Daoy (cell line): ENCODE measurements around the gene RRBP1. TPM values are rescaled to one million over a fixed set of nuclear protein-coding genes. Genes with fewer than 3 reads are reported as not detected.

Source experiments
- DNase-seq: peaks from one replicate; pipeline ENCODE4 v3.0.0-alpha.2; 2015; ENCODE audit warnings: low read depth
- total RNA-seq: library from RNA; depleted of rRNA; stranded (reverse); fragments of >200 nt; shearing (Covaris generic); gene quantifications from 2 replicates; pipeline ENCODE4 v1.2.3, GENCODE V29; 2014

Gene RRBP1
- total RNA-seq, 1 experiment from 2014 or later, result 93.3 TPM

DNA sequence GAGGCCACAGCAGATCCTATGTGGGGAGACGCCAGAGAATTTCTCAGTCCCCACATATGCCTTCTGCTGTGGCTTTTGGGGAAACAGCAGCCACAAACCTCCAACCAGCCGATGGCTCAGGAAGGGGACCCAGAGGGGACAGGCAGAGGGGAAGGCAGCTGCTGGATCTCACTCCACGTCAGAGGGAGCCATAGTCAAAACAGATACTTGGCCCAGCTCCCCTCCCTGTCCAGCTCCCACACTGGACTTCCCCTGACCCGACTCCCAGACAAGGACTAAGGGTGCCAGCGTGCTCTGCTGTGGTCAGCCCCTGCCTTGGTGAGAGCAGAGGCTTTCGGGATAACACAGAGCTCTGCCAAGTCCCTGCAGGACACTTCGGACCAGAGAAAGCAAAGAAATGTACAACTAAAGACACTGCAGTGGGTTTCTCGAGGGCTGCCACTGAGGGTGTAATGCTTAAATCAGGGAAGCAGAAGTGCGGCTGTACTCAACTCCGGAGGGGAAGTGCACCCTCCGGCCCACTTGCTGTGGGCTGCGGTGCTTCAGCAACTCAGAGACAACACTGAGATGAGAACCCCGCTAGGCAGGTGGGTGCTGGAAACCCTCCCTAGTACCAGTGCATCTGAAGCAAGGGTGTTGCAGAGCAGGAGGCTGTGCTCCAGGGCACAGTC lies 47.2 kb downstream of the RRBP1 start:
- DNase-seq, result no peak

DNA sequence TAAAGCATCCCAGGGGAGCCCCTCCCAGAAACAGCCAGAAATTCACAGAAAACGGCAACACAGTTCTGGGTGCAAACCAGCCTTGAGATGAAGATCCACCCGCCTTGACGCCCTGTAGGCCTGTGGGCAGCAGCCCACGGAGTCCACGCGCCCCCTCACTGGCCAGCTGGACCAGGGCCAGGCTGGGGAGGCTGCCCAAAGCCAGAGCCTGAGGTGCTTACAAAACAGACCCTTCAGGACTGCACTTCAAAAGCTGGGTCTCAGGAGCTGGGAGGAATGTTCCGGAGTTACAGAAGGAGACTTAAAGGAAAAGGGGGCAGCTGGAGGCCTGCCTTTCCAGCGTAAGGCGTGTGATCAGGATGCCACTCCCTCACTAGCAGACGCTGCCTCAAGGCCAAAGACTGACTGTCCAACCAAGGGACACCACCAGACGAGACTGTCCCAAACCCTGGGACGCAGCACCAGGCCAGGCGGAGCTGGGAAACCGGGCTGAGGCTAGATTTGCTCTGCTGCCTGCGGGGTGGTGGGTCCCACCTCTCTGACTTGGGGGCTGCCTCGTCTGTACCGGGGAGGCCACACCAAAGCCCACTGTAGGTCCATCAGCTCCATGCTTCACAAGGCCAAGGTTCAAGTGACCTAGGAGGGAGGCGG lies 48.1 kb downstream of the RRBP1 start:
- DNase-seq, result no peak

DNA sequence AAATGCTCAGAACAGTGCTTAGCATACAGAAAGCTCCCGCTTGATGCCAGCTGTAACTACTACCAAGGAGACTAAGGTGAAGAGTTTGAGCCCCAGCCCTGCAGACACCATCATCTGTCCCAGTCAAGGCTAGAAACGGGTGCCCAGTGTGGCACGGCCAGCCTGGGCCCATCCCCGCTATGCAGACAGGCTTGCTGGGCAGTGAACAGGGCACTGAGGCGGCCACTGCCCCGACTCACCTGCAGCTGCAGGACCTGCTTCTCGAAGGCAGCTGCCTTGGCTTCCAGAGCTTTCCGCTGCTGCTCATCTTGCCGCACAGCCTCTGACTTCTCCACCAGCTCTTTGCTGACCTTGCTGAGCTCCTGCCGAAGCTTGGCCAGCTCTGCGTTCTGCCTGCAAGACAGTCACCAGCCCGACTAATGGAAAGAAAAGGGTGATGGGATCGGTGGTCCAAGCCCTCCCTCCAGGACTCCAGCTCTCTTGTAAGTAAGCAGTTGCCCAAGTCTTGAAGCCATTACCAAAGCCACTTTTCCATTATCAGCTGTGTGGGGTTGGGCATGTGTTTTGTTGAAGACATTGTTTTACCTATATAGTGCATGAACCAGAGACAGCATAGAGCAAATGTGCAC lies 48.7 kb downstream of the RRBP1 start:
- DNase-seq, result no peak

DNA sequence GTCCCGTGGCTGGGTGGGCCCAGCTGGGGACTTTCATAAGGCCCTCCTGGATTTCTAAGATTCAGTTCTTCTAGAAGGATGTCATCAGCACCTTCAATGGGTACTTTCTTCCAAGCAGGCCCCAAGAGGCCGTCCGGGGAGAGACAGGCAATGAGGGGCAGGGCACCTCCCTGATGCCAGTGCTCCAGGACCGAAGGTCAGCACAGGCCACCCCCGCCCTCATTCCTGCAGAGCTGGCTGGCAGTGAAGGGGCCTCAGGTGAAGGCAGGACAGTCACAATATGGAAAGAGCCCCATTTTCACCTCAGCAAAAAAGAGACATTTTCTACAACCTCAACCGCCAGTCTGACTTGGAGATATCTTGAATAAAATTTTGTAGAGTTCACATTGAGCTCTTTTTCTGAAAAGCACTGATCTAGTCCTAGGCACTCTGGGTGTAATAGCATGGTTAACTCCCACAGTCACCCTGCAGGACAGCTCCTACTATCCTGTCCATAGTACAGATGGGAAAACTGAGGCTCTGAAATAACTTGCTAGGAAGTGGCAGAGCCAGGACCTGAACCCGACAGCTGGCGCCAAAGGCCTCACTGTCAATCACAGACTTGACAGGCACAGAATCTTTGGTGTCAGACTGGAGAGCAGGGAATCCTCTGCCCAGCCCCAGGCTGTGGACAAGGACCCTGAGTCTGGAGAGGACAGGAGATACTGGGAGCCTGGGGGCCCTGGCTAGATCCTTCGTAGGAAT lies 50.3 kb downstream of the RRBP1 start:
- no peak for DNase-seq

DNA sequence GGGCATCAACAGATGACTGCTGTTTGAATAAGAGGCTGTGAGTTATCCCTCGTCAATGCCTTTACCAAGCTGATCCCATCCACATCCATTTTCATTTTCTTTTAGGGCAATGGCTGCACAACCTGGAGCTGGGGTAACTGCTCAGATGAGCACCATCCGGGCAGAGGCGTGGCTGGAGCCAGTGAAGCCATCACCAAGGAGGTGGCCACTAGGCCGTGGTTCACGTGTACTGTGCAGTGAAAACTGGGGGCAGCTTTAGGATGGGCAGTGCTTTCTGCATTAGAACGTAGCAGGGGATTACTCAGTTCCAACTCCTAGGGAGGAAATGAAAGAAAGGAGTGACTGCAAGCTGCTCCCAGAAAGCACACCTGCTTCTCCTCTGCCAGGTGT lies 51.2 kb downstream of the RRBP1 start:
- no peak for DNase-seq

DNA sequence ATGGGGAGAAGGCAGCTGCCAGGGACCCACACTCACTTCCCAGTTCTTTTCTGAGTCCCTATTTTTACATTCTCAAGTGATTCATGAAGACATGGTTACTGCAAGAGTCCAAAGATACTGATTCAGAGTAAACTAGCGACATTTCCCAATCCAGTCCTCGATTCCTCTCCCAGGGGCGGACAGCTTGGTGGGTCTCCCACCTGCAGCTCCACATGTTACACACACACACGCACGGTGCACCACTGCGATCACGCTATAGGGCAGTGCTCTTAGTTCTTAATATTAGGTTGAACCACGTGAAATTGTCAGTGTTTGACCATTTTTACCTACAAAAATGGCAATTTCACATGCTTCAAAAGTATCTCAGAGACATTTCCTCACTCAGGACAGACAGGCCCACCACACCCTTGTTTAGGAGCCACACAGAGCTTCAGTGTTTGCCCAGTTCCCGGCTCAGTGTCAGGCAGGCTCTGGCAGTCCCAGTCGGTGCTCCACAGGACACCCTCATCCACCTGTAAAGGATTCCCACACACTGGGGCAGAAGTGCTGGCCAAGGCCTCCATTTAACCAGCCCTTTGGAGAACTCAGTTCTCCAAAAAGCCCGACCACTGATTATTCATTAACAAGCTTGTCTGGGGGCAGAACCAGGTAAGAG lies 51.8 kb downstream of the RRBP1 start:
- DNase-seq, result no peak

DNA sequence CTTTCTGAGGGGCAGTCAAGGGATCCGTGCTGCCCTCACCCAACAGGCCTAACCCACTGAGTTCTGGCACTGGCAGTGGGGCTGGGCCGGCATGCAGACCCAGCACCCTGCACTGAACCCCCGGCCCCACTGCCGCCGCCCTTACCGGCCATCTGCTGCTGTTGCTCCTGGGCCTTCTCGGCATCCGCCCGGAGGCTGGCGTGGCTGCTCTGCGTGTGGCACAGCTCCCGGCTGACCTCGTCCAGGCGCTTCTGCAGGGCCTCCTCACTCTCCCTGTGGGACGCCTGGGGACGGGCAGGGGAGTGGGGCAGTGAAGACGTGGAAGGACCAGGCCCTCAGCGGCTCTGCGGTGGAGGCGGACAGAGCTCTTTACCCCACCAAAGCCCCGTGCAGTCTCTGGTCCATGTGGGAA lies 52.4 kb downstream of the RRBP1 start:
- no peak for DNase-seq

DNA sequence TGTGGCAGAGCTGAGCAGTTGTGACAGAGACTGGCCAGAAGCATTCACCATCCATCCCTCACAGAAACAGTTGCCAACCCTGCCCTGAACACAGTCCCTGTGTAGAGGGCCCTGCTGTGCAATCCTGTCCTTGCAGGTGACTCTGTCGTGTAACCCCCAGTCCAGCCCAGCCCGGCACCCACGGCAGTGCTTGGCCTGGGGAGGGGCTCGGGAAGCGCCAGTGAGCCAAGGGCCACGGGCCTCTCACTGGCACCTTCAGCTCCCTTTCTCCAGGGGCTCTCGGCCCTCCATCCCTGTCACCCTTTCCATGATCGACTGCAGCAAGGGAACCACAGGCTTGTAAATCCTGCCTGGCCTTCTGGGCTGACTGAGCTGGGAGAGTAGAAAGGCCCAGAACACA lies 53.0 kb downstream of the RRBP1 start:
- DNase-seq, result no peak

DNA sequence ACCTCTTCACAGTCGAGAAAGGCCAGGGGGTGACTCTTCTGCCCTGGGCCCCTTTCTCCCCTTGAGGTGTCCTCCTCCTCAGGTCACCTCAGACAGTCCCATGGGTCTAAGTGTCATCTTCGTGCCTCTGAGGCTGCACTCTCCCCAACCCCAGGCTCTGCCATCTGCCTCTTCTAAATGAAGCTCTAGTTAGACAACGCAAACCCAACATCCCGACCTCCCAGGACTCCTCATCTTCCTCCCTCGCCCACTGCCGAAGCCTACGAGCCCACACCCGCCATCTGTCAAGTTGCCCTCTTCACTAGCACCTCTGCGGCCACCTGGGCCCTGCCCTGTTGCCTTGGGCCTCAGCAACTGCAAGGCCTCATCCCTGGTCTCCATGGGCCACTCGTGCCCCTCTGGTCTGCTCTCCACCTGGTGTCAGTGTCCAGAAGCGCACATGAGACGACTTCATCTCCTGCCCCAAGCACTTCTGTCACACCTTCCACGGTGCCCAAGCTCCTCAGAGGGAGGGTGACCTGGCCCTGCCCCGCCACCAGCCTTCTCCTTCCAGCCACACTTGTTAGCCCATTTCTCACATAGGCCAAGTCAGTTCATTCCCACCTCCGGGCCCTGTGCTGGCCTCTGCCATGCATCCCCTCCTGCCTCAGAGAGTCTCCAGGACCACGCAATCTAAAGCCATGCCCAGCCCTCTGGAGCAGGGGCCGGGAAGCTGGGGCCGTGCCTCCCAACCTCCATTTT lies 53.8 kb downstream of the RRBP1 start:
- DNase-seq, result no peak

DNA sequence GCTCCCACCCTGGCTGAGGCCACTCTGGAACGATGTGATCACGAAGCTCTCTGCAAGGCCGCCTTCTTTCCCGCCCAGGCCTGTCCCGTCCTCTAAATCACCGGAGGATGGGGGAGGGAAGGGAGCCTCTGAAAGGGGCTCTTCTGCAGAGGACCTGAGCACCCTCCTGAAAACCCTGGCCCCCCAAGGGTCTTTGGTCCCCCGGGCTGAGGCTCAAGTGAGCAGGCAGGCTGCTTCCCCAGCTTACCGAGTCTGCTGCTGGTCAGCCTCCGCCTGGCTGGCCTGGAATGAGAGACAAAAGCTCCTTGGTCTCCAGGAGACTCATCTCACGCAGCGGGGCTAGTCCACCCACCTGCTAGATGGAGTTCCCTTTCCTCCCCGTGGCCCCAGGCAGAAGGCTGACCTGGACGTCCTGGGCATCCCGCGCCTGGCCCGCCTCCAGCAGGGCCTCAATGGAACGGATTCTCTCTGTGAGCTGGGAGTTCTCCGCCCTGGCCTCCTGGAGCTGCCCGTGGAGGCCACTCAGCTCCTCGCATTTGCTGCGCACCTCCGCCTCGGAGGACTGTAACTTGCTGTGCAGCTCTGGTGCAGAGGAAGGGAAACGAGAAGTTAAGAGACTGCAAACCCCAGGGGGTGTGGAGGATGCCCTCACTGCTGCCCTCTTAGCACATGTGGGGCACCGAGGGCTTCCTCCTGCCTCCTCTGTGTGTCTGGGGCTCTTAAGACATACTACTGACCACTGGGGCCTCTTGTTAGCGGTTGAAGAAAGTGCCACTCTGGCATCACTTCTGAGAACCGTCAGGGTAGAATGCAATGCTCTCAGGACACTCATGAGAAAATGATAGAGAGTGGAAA lies 54.7 kb downstream of the RRBP1 start:
- DNase-seq, result no peak

DNA sequence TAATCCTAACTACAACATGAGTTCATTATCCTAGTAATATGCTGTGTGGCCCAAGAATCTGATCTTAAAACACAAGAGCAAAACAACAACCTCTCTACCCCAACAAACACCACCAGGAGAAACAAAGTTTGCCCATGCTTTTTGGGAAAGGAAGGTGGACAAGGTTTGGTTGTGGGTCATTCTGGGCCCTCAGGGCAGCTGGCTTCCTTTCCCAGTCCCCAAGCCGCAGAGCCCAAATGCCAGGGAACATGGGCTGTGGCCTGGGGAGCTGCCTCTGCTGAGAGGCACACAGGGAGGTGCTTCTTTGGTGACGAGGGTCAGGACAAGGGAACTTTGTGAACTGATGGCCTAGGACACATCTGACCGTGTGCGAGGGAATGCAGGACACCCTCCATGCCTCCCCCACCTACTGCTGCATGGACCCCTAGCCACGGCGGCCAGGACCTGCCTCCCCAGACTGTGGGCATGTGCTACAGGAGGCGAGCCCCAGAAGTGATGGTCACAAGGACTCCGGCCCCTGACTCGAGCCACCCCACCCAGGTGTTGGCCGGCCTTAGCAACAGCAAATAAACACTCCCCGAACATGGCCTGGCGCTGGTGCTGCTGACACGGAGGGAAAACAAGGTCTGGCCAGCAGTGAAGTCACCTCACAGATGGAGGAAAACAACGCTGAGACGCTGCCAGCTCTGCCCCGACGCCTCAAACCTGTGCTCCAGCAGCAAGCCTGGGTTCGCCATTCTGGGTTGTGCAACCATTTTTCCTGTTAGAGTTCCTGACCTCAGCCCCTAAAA lies 55.6 kb downstream of the RRBP1 start:
- DNase-seq, result no peak

DNA sequence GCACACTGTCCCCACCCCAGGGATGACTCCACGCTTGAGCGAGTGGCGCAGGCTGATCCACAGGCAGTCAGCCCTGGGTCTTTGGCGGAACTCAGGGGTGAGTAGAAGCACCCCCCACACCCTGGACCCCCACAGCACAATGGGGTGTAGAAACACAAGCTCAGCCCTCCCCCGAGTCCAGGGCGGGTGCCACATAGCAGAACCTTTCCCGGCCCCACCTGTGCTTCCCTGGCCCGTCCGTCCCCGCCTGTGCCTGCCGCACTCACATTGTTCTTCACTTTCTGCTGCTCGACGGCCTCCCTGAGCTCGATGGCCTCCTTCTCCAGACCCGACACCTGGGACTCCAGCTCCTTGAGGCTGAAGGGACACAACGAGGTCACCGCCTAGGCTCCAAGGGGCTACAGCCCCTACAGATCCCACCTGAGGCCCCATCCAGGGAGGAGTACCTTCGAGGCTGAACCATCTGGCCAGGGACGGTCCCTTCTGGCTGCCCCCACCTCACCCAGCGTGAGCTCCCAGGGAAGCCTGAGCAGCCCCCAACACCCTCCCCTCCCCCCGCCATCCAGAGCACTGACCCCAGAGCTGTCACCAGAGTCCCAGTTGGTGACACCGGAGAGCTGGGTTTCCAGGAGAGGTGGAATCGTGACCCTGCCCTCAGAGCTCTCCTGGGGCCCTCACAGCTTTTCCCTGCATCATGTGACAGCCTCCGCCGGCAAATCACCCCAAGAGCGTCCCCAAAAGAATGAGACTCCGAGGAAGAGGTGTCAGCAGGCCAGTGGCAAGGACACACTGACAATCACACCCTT lies 56.6 kb downstream of the RRBP1 start:
- DNase-seq, result no peak

DNA sequence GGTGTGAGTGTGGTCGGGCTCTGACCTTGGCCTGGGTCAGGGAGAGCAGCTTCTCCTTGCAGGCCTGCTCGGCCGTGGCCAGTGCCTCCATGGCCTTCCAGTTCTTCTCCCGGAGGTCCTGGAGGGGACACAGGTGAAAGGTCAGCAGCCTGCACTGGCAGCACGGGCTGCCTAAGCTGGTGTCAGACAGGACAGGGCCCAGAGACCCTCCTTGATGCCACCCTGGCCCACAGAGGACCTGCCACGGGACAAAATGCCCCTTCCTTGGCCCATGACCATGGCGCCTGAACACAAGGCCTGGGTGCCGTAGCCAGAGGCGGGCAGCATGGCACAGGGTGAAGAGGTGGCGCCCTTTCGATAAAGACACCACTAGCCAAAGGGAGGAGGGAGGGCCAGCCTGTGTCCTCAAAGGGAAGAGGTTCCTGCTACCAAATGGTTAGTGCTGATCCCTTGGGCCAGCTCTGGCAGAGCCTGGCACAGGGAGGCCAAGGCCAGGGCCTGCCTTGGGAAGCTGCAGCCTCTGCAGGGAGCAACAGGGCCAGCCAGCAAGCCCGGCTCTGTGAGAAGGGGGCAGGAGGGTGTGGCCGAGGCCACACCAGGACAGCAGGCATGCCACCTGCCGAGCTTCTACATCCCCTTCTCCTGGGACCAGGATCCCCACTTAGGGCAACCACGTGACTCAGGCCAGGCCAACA lies 57.3 kb downstream of the RRBP1 start:
- DNase-seq, result no peak

DNA sequence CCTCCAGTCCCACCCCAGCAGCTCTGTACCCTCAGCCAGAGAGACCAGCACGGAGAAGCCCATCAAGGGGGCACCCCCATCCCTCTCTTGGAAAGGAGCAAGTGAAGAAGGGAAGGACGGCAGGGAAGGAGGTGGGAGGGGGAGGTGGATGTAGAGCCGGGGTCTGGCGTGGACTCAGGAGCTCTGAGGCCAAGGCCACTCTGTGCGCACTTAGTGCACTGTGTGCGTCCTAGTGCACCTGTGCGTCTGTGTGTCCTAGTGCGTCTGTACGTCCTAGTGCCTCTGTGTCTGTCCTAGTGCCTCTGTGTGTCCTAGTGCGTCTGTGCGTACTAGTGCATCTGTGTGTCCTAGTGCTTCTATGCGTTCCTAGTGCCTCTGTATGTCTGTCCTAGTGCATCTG lies 58.0 kb downstream of the RRBP1 start:
- DNase-seq, result no peak

DNA sequence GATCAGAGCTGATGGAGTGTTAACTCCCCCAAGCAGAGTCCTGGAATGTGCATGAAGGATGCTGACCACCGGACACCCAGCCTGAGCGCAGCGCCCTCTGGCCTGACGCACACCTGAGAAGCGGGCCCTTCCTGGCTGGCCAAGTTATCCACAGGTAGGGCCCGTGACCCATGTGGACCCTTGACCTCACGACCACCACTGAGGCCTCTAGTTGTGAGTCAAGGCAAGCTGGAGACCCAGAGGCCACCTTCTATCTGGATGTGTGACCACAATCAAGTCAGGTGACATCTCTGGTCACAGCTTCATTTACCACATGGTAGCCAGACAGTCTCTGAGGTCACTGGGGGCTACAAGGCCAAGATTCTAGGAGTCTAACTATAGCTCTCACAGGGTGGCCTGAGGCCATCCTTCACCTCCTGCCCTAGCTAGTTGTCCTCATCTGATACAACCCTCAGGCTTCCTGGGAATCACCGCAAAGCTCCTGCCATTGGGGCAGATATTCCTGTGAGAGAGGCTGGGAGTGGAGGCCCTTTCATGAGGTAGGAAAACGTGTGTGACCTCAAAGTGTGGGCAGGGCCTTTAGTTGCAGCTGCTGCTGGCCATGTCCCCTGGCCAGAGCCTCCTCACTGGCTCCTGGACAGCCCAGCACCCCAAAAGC lies 59.1 kb downstream of the RRBP1 start:
- no peak for DNase-seq

DNA sequence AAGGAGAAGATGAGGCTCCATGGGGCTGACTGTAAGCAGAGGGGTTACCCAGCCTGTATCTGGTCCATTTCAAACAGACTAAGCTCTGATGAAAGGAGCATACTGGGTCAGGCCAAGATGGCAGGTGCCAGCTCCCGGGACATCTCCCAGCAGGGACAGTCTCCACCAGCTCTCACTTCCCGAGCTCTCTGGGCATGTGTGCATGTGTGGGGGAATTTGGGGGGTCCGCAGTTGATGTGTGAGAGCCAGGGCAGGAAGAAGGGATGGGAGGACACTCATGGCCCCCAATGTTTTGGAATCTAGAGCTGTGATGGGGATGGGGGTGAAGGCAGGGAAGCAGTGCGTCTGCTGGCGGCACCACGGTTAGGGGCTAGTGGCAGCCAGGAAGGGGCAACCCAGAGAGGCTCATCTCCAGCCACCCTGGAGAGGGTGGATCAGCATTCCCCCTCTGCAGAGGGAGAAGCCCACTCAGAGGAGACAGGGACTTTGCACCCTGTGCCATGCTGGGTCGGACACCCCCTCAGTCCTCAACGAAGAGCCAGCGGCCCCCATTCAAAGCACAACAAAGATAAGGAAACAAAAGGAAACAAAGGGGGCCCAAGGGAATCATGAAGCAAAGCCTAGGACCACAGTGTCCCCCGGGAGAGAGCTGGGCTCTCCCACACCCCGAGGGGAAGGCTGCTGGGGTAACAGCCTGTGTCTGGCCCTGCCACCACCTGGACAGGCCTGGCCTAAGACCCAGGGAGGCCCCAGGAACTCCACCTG lies 59.8 kb downstream of the RRBP1 start:
- DNase-seq, result no peak
